HG02588 (cell line): ENCODE data around the gene OR51M1.
A peak's percentile ranks its signal among the peaks of the same experiment; 100 is the strongest.
"Not testable (repeated sequence)": the region's sequence is repeated elsewhere in the genome, so short reads cannot be mapped to it uniquely, and the experiment has no call there.

ENCODE experiments used
- ATAC-seq: cut with Tn5 transposase; IDR thresholded peaks from one replicate; pipeline ENCODE4 v1.9.1; 2021; ENCODE audit warnings: mild to moderate bottlenecking, moderate library complexity; ENCODE audit not compliant: unreplicated experiment

The OR51M1 gene

GRCh38 chr11:5383576-5383975 is at the start of gene OR51M1:
TSS of gene OR51M1 (plus strand) at chr11:5383812. CDS start at chr11:5389399, 5,587 bp downstream.
- ATAC-seq: no peak

GRCh38 chr11:5335170-5335569 is 48.4 kb upstream of the OR51M1 start:
- ATAC-seq: no peak

- ATAC-seq: no peak
Observed at GRCh38 chr11:5336331-5336730, 47.3 kb upstream of the OR51M1 start.

GRCh38 chr11:5337253-5337652 is 46.4 kb upstream of the OR51M1 start:
- not testable (repeated sequence) for ATAC-seq

GRCh38 chr11:5339771-5340322 is 43.8 kb upstream of the OR51M1 start:
- ATAC-seq: peak; percentile 62

- no peak for ATAC-seq
Observed at GRCh38 chr11:5343474-5344335, 39.9 kb upstream of the OR51M1 start, which contains the start of gene OR51B5. TSS of gene OR51B5 (minus strand) at chr11:5343524. CDS start at chr11:5343524, 0 bp downstream.

GRCh38 chr11:5345831-5346230 is 37.8 kb upstream of the OR51M1 start:
- ATAC-seq: no peak

- no peak for ATAC-seq
Observed at GRCh38 chr11:5348551-5349194, 34.9 kb upstream of the OR51M1 start.

GRCh38 chr11:5349550-5349949 is 34.1 kb upstream of the OR51M1 start:
- ATAC-seq: no peak

- no peak for ATAC-seq
Observed at GRCh38 chr11:5351208-5351607, 32.4 kb upstream of the OR51M1 start, which contains the start of gene OR51B6. TSS of gene OR51B6 (plus strand) at chr11:5351508. CDS start at chr11:5351508, 0 bp downstream.

GRCh38 chr11:5356031-5356430 is 27.6 kb upstream of the OR51M1 start:
- ATAC-seq: not testable (repeated sequence)

GRCh38 chr11:5362017-5362625 is 21.5 kb upstream of the OR51M1 start:
- ATAC-seq: no peak

GRCh38 chr11:5363679-5364078 is 19.9 kb upstream of the OR51M1 start:
- no peak for ATAC-seq

- no peak for ATAC-seq
Observed at GRCh38 chr11:5364214-5364613, 19.4 kb upstream of the OR51M1 start.

GRCh38 chr11:5366365-5366764 is 17.2 kb upstream of the OR51M1 start:
- not testable (repeated sequence) for ATAC-seq

GRCh38 chr11:5366856-5367255 is 16.8 kb upstream of the OR51M1 start:
- no peak for ATAC-seq

GRCh38 chr11:5367448-5368074 is 16.1 kb upstream of the OR51M1 start:
- no peak for ATAC-seq

- ATAC-seq: peak; percentile 47
Observed at GRCh38 chr11:5368502-5369043, 15.0 kb upstream of the OR51M1 start.

- peak; percentile 58 for ATAC-seq
Observed at GRCh38 chr11:5369789-5370188, 13.8 kb upstream of the OR51M1 start.

- peak; percentile 96 for ATAC-seq
Observed at GRCh38 chr11:5380740-5381342, 2.8 kb upstream of the OR51M1 start.
